AG04449 (cell line): Measurements from ENCODE around the gene CABLES1.

ENCODE experiments used
- CTCF ChIA-PET: fragments of 350-600 bp; formaldehyde crosslinking; extraction: SDS; loops from one replicate; lab custom pipeline; 2021; ENCODE audit warnings: antibody characterized with exemption; lab: Yijun Ruan, JAX
- POLR2A ChIA-PET: fragments of 400-600, 350-600 bp; formaldehyde crosslinking; extraction: SDS; loops from one replicate; lab custom pipeline; 2020; ENCODE audit warnings: antibody characterized with exemption, inconsistent platforms; lab: Yijun Ruan, JAX
- DNase-seq: peaks from one replicate; pipeline ENCODE4 v3.0.0-alpha.2; 2010; ENCODE audit warnings: low read depth, low spot score
- H3K4me3 ChIP-seq: 2 replicates; pipeline ENCODE4 v1.5.1; 2011; ENCODE audit warnings: low read depth, mild to moderate bottlenecking, control low read depth, low read length
- CTCF ChIP-seq: IDR thresholded peaks from one replicate; pipeline ENCODE4 v1.5.1; 2011; ENCODE audit warnings: mild to moderate bottlenecking, moderate library complexity, low read length, control low read depth, inconsistent platforms; ENCODE audit not compliant: insufficient read depth; ENCODE audit errors: missing control alignments

The CABLES1 gene

GRCh38 chr18:23159344-23159743 lies 24.1 kb downstream of the CABLES1 start:
- ChIA-PET POLR2A (no interaction called here), CTCF (interaction anchor here (1.6 kb wide), 1 partner anchor 29 kb away, joined by 5 read pairs; no protein-coding TSS in a partner anchor)
- no peak overlapping the region for H3K4me3 ChIP-seq
- no peak for TF ChIP-seq CTCF
- DNase-seq = no peak

GRCh38 chr18:23162473-23162872 lies 27.2 kb downstream of the CABLES1 start:
- H3K4me3 ChIP-seq = no peak overlapping the region
- DNase-seq = no peak
- POLR2A ChIA-PET = no interaction called here
- CTCF ChIA-PET = interaction anchor here (0.6 to 1.0 kb wide), 2 partner anchors 11 to 31 kb away, joined by 3 read pairs; no protein-coding TSS in a partner anchor
- TF ChIP-seq CTCF = no peak

GRCh38 chr18:23163786-23164533 lies 28.7 kb downstream of the CABLES1 start:
- ChIA-PET POLR2A (no interaction called here), CTCF (interaction anchor here (1.0 to 1.2 kb wide), 2 partner anchors 8 to 10 kb away, joined by 3 to 4 read pairs; no protein-coding TSS in a partner anchor)
- DNase-seq = no peak
- TF ChIP-seq CTCF = no peak
- H3K4me3 ChIP-seq = no peak overlapping the region

- CTCF ChIA-PET = interaction anchor here (0.8 to 1.2 kb wide), 2 partner anchors 9 to 11 kb away, joined by 3 to 4 read pairs; no protein-coding TSS in a partner anchor
- no peak overlapping the region for H3K4me3 ChIP-seq
- no peak for TF ChIP-seq CTCF
- POLR2A ChIA-PET = no interaction called here
- no peak for DNase-seq
Measured at GRCh38 chr18:23165271-23166068, 30.2 kb downstream of the CABLES1 start.

- ChIA-PET CTCF (interaction anchor here (1.3 kb wide), 1 partner anchor 12 kb away, joined by 4 read pairs; no protein-coding TSS in a partner anchor), POLR2A (no interaction called here)
- H3K4me3 ChIP-seq = no peak overlapping the region
- no peak for DNase-seq
- no peak for TF ChIP-seq CTCF
Measured at GRCh38 chr18:23166891-23167541, 31.7 kb downstream of the CABLES1 start.
